Activated T-helper 1 cell treated with Interleukin-2 at 50 U/mL for 16 hours (primary cell): ENCODE measurements around the gene SUMF1.

Experiments
- DNase-seq: peaks from one replicate; pipeline ENCODE4 v3.0.0-alpha.2; 2020; ENCODE audit warnings: low read depth

SUMF1 gene

DNA sequence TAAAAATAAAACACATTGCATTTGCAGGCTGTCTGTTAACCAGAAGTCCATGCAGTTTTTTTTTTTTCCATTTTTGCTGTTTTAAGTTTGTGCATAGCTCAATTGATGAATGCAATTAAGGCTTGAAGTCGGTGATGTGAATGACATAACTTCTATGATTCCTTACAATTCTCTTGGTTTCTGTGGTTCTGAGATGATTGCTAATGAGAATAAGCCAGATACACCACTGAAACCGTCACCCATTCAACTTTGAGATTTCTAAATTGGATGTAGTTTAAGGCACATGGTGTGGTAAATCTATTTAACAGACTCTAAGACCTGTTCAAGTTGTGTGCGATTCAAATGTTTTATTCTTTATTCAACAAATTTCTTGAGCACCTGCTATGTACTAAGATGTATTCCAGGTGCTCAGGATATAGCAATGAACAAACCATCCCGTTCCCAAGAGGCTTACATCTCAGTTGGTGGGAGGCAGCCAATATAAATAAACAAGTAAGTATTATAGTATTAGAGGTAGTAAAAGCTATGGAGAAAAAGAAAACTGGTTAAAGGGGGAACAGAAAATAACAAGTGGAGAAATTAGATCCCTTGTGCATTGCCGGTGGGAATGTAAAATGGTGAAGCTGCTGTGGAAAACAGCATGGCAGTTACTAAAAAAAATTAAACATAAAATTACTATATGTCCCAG is 30.1 kb upstream of the SUMF1 start:
- DNase-seq: no peak

DNA sequence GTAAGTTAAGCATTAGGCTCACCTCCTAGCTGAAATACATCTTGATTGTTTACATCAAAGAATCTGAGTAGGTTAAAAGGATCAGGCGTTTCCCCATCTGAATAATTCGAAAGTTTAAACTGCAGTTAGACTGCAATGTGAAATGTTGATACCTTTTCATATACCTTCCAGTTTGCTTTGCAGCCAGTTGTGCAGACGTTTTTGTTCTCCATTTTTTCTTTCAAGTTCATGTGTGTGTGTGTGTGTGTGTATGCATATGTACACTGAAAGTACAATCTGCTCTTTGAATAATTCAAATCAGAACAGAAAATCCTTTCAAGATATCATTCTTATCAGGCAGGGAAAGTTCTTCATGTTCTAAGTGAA is 29.0 kb upstream of the SUMF1 start:
- no peak for DNase-seq

DNA sequence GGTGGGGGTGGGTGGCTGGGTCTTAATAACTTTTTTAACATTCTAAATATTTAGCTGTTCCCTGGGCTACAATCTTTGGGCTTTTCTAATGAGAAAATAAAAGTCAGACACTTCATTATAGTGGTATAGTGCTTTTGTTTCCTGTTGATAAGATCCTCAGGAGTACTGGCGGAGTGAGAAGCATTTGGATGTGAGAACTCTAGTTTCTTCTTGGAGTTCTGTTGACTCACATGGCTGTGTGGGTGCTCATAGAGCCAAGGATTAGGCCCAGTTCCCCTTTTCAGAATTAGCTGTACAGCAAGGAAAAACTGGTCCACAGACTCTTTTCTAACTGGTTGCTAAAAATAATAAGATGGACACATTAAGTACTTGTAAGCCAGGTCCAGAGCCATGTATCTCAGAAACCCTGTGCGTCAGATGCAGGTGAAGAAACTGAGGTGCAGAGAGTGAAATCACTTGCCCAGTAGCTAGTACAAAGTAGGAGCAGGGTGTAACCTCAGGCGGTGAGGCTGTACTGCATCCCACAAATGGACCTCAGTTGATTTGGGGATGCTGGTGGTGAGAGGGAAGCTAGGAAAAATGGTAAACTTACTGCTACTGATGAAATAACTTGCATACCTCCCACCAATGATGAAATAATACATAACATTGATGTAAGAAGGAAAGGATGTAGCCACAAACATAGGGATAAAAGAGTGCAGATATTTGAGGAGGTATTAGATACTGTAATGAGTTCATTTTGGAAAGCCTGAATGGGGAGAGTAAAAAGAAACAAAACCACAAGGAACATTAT is 28.4 kb upstream of the SUMF1 start:
- DNase-seq: no peak

DNA sequence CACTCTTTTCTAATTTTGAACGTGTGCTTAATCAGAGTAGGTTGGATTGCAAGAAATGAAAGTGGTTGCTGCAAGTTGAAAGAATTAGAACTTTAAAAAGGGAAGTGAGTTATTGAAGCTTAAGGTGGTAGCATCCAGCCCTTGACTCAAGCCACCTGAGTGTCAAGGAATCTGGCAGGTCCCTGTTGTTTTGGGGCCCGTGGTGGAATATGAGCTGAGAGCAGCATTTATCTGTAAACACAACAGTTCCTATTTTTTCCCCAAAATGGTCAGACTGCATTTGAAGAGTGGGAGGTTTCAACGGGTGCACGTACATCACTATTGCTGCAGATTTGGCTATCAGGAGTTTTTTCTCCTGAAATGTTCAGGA is 27.8 kb upstream of the SUMF1 start:
- DNase-seq: no peak

DNA sequence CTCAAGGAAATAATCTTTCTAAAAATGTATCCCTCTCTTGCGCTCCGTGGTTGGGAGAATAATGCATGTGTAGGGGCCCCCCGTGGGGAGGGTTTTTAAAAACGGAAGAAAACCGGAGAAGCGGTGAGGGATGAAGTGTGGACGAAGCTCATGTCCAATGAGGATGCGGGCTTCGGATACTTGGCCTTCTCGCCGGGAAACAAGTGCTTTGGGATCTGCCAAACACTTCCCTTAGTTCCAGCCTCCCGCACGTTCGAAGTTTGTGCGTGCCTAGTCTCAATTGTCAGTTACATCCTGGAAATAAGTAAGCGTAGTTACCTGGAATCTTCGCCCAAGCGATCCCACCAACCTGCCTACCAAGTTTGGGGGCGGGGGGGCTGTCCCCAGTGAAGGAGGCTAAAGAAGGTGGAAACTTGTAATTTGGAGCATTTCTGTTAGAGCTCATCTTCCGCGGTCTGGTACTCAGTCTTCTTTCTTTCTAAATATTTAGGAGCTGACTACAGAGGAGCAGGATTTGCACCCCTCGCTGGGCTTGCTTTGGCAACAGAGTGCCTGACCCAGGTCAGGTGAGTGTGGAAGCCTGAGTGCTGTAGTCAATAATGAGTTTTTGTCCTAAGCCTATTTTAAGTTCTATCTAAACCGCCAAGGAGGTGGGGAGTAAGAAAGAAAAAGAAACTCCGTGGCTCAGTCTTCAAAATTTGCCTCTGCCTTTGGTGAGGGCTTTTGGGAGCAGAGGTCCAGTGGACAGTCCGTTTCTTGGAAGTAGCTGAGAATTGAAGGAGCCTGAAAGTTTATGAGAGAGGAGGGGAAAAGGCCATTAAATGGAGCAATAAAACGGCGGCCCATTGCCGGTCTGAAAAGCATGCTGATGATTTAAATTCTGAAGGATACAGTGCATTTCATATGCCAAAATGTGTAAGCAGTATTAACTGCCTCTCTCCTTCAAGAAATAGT is 27.1 kb upstream of the SUMF1 start:
- DNase-seq: no peak

DNA sequence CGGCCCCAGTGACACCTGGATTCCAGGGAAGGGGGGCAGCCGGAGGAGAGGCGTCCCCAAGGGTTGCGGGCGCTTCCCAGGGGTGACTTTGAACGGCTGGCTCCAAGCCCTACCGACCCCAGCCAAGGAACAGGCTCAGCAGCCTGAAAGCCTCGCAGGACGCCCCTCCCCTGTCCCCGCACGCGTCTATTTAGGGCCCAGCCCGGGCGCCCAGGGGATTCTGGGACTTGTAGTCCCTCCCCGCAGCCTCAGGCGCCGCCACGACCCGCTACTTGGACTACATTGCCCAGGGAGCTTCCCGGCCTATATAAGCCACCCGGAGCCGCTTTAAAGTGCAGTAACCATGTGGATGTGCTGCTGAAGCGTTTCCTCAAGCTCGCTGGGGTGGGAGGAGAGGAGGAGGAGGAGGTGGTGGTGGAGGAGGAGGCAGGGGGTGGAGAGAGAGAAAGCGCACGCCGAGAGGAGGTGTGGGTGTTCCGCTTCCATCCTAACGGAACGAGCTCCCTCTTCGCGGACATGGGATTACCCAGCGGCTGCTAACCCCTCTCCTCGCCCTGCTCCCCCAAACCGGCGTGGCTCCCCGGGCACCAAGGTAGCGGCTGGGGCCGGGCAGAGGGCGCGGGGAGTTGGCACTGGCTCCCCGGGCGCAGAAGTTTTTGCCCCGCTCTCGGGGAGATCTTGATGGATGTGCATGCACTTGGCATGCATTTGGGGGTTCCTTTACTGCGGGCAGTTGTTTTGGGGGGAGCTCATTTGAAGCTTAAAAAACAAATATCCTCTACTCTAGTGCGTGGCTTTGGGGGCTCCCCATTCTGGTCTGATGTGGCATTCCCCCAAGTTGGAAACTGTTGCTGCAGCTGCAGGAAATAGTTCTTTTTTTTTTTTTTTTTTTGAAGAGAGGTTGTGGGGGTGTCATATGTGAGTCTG is 26.2 kb upstream of the SUMF1 start, which contains the start of gene ITPR1:
TSS of gene ITPR1 (plus strand) at position 335 of the 927 bp plus-strand sequence. CDS start 23,144 bp downstream, outside the sequence.
- peak; percentile 97 for DNase-seq

DNA sequence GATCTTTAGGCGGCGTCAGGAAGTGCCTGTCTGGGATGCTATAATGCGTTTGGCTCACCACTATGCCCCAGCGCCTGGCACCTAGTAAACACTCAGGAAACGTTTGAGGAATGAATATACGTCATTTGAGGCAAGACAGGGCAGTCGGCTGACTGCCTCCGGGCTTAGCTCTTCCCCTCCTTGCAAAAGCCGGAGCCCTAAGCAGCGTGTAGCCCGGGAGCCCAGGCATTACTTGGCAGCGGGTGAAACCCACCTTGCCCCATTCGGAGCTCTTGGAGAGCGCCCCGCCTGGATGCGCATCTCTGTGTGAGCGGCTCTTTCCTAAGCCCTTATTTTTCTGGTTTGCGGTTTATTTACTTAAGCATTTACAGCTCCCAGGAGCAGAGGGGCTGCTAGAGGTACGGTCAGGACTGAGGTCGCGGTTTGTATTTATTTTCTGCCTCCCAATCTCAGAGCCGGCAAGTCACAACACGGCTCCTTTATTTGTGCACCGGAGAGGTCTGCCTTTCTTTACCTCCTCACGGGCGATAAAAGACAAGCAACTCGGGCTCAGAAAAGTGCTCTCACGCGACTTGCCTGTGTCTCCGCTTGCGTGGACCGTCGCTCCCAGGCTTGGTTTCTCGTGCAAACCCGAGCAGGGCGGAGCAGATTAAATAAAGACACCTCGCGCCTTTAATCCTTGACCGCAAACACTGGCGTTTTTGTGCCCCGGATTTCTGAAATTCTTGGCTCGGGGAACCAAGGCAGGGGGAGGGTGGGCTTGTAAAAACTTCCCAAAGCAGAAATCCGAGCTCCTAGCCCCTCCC is 25.3 kb upstream of the SUMF1 start:
- peak; percentile 36 for DNase-seq

DNA sequence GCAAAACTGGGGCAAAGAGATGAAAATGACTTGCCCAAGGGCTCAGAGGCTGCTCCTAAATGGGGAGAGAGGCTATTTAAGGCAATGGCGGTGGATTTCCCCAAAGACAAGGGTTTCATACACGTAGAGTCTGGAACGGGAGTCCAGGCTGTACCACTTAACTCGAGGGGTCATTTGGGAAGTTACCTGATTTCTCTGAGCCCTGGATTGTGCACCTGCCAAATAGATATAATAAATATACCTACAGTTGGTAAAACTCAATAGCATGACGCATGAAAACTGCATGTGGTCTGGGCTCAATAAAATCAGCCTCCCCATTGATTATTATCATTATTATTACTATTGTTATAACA is 24.8 kb upstream of the SUMF1 start:
- no peak for DNase-seq

DNA sequence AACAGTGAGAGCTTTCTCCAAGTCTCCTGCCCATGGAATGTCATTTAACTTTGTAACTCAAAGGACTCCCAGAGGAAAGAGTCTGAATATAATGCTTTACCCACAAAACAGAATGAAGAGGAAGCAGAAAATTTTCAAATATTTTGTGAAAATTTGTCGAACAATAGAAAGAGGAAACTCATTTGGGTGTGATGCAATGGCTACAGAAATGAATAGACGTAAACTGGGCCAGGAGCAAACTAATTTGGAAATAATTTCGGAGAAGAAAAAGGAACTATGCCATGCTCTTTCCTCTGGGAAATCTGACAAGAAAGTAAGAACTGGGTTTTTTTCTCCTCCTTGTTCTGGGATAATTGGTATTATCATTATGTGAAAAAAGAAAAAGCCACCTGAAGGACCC is 11.2 kb upstream of the SUMF1 start:
- no peak for DNase-seq

DNA sequence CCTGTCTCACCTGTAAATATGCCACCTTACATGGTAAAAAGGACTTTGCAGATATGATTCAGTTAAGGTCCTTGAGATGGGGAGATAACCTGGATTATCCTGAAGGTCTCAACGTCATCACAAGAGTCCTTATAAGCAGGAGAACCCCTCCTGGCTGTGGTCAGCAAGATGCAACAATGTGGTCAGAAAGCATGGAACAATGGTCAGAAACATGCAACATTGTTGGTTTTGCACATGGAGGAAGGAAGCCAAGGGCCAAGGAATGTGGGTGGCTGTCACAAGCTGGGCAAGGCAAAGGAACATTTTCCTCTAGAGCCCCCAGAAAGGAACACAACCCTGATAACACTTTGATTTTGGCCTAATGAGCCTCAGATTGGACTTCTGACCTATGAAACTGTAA is 9.4 kb upstream of the SUMF1 start:
- DNase-seq: no peak

DNA sequence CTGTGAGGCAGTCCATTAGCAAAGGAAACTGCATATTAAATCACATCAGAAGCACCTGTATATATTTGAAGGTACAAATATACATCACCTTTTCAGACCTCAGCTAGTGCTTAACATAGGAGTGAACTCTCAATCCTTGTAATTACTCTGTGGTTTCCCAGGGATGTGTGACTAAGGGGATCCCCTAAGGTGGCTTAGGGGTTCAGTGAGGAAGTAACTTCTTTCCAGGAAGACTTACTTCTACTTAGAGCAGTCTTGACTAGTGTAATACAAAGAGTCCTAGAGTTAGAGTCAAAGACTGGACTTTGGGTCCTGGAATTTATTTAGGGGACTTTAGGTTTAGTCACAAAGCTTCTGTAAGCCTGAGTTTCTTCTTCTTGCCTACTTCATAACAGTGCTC is 8.7 kb upstream of the SUMF1 start:
- no peak for DNase-seq

DNA sequence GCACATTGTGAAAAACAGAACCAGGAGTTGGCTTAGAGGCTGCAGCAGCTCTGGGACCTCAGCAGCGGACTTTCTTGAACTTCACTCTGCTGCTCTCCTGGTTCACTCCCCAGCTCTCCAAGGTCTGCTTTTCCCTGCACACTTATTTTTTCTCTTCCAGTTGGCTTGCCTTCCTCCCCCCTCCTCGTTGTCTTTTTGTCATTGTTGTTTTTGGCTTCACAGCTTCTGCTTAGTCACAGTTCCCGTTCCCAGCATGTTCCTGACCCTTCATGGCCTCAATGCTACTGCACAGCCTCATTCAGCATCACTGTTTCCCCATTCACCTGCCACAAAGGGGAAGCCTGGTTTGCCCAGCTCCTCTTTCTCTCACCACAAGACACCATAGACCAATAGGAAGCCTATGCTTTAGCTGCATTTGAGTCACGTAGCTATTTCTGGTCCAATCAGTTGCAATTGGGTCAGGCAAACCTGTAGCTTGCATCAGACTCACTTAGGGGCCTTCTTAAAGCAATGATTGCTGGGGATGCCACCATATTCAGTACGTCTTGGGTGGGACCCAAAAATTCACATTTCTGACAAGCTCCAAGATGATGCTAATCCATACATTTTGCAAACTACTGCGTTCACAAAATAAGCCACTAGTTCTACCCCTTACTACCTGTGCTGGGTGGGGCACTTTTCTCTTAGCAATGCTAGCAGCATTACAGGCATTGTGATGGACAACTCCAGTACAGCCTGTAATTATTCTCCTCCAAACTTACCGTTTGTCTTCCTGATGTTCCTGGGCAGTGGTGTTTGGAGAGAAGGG is 7.8 kb upstream of the SUMF1 start:
- no peak for DNase-seq

DNA sequence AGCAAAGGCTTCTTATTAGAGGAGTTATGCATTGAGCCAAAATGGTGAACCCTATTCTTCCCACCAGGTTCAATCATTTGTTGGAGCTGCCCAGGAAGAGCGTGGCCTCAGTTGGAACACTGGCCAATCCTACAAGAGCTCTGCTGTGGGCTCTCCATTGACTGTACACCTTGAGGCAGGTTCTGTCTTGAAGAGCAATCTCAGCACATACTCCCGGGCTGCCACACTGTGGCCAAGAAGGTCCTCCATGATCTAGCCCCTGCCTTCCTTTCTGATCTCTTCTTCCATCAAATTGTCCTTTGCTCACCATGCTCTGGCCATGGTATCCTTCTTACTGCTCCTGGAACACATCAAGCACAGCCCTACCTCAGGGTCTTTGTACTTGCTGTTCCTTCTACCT is 5.7 kb upstream of the SUMF1 start:
- no peak for DNase-seq

DNA sequence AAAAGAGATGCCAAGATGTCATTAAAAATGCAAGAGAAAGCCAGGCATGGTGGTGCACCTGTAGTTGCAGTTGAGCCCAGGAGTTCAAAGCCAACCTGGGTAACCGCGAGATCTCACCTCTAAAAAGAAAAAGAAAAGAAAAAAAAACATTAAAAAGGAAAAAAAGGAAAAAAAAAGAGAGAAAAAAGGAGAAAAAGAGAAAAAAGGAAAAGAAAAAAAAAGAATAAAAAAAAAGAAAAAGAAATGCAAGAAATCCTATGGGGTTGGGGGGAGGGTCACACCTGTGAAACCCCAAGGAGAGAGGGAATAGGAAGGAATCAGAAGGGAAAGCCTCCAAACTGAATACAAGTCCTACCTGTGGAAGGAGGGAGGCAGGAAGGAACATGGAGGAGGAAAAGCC is 5.2 kb upstream of the SUMF1 start:
- DNase-seq: no peak

DNA sequence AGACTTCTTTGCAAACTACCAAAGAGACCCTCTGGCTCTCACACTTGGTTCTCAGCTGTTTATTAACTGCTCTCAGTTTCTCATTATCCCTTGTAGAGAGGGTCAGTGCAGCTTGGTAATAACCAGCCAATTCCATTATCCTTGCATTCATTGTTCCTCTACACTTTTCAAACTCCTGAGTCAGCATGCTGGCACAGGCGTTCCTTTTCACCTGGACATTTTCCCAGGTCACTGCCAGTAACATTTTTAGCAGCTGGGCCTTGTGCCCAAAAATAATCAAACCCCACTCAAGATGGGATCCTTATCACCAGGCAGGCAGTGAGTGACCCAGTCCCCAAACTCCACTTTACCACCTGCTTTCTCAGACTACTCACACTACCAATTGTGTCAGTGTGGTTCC is 4.8 kb upstream of the SUMF1 start:
- no peak for DNase-seq

DNA sequence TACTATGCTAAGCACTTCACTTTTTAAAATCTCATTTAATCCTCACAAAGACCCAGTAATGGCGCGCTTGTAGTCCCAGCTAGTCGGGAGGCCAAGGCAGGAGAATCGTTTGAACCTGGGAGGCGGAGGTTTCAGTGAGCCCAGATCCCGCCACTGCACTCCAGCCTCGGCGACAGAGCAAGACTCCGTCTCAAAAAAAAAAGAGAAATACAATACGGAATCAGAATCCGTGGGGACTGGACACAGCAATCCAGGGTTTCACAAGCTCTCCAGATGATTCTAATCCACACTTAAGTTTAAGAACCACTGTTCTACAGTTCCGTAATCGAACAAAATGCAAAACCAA is 426 bp upstream of the SUMF1 start:
- DNase-seq: no peak

DNA sequence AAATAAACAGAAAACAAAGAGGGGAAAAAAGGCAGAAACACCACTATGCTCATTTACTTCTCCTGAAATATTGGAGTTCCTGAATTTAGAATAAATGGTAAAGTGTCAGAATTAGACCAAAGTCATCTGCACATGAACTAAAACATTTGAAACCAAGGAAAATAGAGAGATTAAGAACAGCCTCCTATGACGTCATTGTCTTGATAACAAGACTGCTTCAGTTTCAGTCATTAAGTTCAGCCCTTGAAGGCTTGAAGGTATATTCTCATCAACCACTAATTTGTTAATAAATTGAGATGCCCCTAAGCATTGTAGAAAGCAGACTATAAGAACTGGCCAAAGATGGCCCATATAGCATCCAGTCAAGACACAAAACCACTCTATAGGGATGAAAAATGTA is 2.5 kb downstream of the SUMF1 start:
- DNase-seq: no peak

DNA sequence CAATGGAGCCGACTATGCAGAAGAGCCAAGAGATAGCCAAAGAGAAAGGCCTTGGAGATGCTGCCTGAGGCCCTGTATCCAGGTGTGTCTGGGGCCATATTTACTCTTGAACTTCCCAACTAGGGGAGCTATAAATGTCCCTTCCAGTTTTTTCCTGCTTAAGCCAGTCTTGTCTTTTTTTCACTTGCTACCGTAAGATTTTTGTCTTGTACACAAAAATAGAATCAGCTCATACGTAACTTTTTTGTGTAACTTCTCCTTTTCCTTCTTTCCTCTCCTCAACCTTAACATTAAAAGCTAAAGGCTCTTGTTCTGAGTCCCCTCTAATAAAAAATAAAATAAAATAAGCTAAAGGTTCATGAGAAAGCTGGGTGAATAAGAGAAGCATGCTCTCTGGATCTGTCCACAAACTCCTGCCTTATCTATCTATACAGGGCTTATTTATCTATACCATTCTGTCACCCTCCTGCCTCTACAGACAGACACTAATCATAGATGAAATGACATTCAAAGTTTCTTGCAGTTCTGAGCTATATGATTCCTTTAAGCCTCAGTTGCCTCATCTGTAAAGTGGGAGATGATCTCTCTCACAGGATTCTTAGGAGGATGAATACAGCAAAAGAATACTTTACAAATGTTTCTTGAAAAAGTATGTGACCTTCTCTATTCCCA is 4.6 kb downstream of the SUMF1 start:
- DNase-seq: no peak

DNA sequence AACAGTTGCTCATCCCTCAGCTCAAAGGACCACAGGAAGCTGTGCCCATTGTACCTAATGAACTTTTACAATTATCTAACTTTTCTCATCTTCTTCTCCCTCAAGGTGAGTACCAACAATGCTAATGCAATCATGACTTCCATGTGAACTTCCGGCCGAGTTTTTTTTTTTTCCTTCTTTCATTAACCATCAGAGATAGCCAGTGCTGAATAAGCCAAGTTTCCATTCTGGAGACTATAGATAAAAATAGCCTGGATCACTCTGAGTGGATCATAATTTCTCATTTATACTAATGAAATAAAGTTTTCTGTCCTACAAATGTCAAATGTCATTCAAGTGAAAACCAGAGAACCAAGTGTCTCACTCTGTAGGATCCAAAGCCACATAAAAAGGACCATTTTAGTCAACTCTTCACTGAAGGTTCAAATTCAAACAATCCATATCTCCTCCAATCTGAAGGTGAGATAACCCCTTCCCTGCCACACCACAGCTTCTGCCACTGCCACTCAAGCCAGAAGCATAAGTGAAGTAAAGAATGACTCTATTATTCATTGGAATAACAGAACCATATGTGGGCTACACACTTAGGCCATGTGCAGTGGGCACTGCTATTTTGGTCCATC is 5.5 kb downstream of the SUMF1 start:
- DNase-seq: no peak
